NOMO-1 treated with dmso at 0.1 percent for 144 hours (cell line): ENCODE data around the gene PPP4R4.

Experiments used
- DNase-seq: peaks from one replicate; lab custom pipeline; 2025; ENCODE audit not compliant: unreplicated experiment; lab: John Stamatoyannopoulos, UW

PPP4R4 gene

DNA sequence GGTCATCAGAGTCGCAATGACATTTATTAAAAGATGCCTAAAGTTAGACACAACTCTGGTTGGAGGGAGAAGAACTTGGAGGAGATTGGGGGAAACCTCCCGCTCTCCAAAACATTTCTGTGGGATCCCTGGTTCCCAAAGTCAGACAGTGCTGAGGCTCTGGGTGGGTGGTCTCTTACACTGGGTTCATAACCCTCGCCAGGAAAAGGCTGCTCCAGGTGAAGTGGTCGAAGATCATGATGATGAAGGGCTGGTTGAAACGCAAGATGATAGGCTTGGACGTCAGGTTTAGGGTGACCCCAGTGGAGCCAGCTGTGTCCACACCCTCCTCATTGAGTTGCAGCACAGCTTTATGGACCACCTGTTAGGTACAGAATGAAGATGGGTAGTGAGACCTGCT lies 130.1 kb downstream of the PPP4R4 start:
- no peak for DNase-seq

DNA sequence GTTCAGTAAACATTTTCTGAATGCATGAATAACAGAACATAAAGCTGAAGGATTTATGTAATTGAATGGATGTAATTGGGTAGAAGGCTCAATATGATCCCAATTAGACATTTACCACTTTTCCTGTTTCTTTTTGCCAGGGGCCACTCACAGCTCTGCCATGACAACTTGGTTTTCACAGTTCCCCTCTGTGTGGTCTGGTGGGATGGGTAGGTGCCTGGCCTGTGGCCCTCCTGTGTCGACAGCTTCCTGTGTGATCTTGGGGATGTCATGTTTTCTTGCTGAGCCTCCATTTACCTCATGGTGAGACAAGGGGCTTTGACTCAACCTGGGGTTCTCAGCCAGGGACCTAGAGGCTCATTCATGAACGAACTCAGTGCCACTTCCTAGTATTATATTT lies 131.5 kb downstream of the PPP4R4 start:
- no peak for DNase-seq

DNA sequence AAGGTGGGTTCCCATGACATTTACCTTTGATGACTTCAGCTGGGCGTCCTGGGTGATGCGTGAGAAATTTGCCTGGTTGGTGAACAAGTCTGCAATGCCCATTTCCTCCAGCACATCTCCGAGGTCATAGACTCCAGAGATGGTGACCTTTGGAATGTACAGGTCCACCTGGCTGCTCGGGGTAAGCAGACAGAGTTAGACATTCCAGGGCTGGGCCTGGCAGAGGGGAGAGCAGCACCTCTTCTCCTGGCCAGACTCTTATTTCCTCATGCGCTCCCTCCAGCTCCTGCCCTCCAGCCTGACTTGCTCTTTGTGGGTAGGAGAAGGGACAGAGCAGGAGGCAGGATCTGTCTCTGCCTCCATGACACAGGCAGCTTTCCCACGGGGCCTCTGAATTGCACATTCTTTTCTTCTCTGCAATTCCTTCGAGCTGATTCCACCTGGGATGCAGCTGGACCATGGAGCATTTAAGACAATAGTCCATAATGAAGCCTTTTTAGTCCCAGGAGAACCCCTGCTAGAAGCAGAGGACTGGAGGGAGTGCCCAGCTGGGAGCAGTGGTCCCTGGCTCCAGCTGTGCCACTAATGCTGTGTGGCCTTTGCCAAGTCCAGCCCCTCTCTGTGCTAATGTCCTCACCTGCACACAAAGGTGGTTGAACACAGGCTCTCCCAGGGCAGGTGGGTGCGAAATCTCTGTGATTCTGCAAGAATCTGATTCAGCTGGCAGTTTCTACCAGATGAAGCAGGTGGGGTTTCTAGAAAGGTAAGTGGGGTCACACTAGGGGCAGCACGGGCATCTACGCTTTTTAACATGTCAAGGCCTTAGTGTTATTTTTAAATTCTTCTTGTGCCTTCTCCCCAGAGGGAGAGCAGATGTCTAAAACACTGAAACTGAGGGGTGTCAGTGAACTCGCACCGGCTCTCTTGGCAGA lies 132.2 kb downstream of the PPP4R4 start:
- no peak for DNase-seq

DNA sequence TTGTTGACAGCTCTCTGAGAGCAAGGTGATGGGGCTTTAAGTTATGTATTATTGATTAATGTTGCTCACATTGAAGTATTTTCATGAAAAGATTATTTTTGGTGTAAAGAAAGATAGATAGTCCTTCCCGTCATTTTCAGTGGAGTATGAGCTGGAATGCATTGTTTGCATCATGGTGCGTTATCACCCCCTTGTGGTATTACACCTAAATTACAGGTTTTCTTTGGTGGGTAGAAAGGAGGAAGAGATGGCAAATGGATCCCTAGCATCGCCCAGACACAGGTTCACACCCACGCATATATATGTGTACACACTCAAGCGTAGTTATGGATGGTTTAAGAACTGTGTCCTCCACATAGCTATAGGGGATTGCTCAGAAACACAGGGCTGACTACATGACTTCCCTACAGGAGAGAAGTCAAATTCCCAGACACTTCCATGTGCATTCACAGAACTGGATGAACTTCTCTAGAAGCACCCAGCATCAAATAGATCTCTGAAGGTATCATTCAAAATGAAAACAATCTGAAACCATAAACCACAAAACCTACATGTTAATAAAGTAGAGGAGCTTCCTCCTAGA lies 133.4 kb downstream of the PPP4R4 start:
- no peak for DNase-seq

DNA sequence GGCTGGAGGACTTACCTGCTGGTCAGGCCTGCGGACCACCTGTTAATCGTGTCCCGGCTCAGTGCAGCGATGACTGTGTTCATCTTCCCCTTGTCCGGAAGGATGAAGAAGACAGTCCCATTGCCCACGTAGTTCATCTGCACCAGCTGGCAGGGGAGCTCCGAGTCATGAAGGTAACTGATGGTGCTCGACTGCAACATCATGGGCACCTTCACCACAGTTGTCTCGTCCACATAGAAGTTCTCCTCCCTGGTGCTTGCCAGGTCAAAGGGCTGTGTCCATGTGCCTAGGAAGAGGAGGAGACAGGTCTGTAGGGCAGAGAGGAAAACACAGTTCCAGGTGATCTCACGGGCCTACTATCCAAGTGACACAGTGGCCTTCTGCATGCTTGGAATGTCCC lies 135.6 kb downstream of the PPP4R4 start:
- no peak for DNase-seq

DNA sequence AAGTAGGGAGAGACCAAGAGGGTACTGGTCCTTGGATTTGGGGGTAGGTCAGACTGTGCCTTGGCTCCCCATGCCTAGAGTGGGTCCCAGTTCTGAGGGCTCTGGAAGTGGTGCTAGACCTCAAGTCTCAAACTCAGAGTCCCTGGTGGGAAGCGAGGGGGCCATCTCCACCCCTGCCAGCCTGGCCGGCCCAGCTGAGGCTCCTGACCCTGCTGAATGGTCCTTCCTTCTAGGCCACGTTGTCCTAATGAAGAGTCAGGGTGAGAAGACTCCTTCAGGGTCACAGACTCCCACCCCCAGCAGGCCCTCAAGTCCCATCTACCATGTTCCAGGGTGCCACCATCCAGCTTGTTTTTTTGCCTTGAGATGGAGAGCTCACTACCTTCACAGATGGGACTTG lies 136.1 kb downstream of the PPP4R4 start:
- DNase-seq = no peak

DNA sequence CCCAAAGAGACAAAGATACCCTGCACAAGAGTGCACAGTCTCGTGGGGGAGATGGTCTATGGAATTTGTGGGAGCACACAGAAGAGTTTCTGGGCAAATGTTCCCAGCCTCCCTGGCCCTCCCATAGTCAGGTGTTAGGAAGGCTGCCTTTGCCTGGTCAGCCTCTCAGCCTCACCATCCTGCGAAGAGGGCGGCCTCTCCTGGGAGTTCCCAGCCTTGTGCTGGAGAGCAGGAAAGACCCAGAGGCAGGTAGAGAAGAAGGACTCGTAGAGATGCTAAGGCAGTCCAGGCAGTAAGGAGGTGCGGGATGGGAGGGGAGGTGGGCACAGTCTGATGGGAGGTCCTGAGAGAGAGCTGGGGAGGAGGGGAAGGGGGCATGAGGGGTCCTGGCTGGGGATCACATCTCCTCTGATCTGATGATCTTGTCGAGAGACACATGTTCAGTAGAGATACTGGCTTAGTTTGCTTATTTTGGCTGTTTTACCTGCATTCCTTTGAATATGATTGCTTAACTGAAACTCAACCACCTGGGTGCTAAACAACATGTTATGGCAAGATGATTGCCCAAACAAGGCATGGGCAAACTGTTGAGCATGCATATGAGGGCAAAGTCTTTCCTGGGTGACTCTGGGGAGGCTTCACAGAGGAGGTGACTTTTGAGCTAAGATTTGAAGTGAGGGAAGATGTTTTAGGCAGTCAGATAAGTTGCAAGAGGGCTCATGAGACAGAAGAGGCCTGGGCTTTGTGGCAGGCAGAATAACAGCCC lies 138.5 kb downstream of the PPP4R4 start:
- DNase-seq = no peak

DNA sequence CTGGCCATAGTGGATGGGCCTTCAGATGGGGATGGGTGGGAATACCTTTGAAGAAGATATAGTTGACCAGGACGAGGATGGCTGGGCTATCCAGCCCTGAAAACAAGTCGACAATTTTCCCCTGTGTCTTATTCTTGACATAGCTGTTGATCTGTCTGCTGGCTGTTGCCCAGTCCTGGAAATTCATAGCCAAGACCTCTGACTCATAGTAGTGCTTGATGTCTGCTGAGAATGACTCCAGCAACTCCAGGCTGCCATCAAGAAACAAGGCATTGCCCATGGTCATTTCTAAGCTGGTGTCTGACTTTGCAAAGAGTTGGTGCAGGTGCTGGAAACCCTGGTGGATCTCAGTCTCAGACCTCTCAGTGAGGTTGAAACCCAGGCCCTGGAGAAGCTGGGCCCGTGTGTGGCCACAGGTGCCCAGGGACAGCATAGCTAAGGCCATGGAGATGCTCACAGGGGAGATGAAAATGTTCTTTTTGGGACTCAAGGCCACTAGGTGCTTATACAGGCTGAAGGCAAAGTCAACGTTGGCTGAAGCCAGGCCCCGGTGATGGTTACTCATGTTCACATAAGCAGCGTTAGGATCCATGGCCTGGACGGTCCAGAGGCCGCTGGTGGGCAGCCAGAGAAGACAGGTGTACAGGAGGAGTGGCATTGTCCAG lies 140.0 kb downstream of the PPP4R4 start:
- DNase-seq = no peak

DNA sequence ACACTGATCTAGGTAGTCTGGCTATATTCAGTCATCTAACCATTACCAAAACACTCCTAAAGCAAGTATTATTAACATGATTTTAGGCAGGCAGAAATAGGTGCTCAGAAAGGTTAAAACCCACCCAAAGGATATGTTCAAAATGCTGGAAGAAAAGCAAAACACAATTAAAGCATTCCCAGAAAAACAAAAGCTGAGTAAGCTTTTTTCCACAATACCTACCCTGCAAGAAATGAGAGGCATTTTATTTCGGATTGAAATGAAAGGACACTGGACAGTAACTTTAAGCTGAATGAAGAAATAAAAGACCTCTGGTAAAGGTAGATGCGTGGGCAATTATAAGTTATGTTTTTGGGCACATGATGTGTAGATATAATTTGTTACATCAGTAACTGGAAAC lies 140.8 kb downstream of the PPP4R4 start:
- DNase-seq = no peak

DNA sequence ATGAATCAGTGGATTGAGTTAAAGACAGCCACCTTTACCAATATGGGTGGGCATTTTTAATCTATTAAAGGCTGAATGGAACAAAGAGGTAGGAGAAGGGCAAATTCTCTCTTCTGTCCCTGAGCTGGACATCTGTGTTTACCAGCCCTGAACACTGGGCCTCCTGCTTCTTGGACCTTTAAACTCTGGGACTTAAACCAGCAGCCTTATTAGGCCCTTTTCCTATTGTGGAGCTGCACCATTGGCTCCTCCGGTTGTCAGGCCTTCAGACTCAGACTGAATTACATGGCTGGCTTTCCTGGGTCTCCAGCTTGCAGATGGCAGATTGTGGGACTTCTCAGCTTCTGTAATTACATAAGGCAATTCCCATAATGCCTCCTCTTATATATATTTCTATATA lies 142.6 kb downstream of the PPP4R4 start:
- DNase-seq = no peak

DNA sequence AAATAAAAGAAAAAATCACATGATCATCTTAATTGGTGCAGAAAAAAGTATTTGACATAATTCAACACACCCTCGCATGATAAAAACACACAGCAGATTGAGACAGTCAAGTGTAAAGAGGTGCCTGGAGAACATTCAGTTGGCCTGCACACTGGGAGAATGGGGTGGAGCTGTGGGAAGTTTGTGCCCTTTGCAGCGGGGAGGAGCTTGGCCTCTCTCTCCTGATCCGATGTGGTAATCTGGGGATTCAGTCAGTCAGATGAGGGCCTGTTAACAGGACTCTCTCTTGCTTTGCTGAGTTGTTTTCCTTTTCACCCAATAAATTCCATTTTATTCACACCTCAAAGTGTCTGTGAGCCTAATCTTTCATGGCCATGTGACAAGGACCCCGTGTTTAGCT lies 143.1 kb downstream of the PPP4R4 start:
- DNase-seq = no peak

DNA sequence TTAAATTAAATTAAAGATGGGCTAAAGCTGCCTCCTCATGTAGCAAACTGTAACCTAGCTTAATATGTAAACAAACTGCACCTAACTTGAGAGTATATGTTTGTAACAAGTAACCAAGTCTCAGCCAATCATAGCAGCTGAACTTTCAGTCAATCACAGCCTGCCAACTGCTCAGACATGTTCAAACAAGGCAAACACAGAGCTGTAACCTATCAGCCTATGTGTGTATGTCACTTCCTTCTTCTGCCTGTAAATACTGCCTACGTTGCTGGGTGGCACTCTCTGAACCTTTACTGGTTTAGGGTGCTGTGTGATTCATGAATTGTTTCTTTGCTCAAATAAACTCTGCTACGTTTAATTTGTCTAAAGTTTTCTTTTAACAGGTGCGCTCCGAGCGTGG lies 146.1 kb downstream of the PPP4R4 start:
- DNase-seq = no peak

DNA sequence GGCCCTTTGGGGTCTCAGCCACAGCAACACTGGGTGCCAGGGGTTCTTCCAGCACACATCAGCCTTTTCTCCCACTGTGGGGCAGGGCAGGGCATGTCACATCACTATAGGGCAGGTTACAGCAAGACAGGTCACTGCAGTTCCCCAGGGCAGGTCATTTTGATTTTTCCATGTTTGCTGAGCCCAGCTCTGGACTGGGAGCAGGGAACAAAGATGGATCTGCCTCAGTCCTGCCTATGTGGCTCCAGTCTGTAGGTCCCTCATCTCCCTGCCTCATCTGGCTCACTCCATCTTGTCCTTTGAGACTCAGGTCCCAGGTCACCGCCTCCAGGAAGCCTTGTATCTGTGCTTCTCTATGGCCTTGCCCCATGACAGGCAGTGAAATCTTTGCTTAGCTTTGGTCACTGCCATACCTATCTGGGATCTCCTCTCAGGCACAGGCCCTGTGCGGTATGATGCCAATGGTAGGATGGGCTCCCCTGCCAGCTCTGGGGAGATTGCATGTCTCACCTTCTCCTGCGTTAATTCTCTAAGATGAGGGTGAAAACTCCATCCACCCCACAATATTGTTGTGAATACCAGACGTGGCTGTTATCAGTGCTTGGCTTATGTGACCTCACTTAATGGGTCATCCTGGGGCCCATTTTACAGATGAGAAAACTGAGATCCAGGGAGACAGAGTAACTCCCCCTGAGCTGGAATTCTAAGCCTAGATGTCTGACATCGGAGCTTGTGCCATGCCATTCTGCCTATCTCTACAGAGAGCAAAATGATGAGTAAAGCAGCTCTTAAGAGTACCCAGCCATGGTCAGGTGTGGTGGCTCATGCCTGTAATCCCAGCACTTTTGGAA lies 147.5 kb downstream of the PPP4R4 start:
- no peak for DNase-seq

DNA sequence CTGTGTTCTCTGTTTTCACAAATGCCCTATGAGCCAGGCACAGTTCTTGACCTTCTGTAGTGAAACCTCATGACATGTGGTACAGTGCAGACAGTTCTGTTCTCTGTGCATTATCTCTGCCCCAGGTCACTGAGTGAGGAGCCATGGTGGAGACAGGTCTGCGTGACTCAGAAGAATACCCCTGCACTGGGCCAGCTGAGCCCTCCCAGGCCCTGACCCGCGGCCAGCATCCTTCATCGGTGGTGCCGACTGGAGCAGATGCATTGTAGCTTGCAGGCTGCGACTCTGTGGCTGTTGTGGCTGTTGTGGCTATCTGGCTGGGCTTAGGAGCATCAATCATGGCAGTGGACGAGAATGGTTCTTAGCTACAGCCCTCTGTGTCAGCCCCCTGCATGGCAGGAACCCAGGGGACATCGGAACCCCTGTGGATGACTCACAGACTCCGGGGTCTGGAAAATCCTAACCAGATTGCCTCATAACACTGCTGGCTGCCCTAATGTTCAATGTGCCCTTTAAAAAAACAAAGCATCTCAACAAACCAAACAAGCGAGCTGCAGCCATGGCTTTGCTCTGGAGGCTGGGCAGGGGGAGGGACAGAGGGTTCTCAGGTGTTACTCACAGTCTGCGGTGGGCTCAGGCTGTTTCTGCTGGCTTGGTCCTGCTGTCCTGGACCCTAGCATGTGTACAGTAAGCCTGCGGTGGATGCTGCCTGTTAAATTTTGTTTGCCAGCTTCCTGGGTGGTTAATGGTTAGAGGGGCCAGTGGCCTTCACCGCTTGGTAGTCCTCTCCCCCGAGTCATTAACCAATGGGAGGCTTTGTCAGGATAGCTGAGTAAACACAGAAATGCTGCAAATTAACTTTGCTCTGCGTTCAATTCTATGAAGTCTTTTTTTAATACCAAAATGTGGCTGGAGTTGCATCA lies 148.8 kb downstream of the PPP4R4 start, which contains the start of gene SERPINA6:
TSS of gene SERPINA6 (minus strand) at position 689 of the 923 bp plus-strand sequence. CDS start 8,688 bp downstream, outside the sequence.
- no peak for DNase-seq

DNA sequence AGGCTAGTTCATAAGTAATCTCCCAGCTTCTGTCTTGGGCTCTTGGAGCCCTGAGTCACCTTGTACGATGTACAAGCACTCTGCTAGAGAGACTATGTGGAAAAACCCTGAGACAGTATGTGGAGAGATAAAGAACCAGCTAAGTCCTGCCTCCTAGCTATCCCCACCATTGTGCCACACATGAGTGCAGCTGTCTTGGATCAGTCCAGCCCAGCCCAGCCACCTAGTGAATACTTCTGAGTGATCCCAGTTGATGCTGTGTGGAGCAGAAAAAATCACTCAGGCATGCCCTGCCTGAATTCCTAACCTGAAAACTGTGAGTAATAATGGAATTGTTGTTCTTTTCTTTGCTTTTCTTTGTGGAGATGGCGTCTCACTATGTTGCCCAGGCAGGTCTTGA lies 154.1 kb downstream of the PPP4R4 start:
- DNase-seq = no peak
